Type B pancreatic cell (in vitro differentiated cells): ENCODE measurements around the gene MAPKBP1. TPM values are rescaled to one million over a fixed set of nuclear protein-coding genes. Genes with fewer than 3 reads are reported as not detected.
"Not testable (repeated sequence)": the region's sequence is repeated elsewhere in the genome, so short reads cannot be mapped to it uniquely, and the experiment has no call there.

Experiments
- DNase-seq: peaks from one replicate; pipeline ENCODE4 v3.0.0; 2021; ENCODE audit warnings: mixed read lengths; ENCODE audit not compliant: unreplicated experiment; ENCODE audit errors: extremely low spot score
- H3K27ac Mint-ChIP-seq: 2 replicates; pipeline ENCODE4 v1.8.0; 2021; ENCODE audit warnings: mild to moderate bottlenecking, mixed read lengths
- H3K27me3 Mint-ChIP-seq: 2 replicates; pipeline ENCODE4 v1.8.0; 2021; ENCODE audit warnings: mixed read lengths
- H3K36me3 Mint-ChIP-seq: 2 replicates; pipeline ENCODE4 v1.8.0; 2021; ENCODE audit warnings: mixed read lengths
- H3K4me1 Mint-ChIP-seq: one replicate; pipeline ENCODE4 v1.8.0; 2021; ENCODE audit warnings: mixed read lengths; ENCODE audit not compliant: unreplicated experiment
- H3K4me3 Mint-ChIP-seq: 2 replicates; pipeline ENCODE4 v1.8.0; 2021; ENCODE audit warnings: mild to moderate bottlenecking, mixed read lengths
- H3K9me3 Mint-ChIP-seq: 2 replicates; pipeline ENCODE4 v1.8.0; 2021; ENCODE audit warnings: mixed read lengths
- CTCF ChIP-seq: fragments of 200-600 bp; sonication (generic); conservative IDR thresholded peaks from 2 replicates; pipeline ENCODE4 v1.5.0; 2021; ENCODE audit warnings: antibody characterized with exemption, mild to moderate bottlenecking
- long read RNA-seq: library from polyadenylated mRNA; unstranded; transcript quantifications from one replicate; pipeline ENCODE4 v2.0.0, GENCODE V29; 2020
- total RNA-seq: library from RNA; stranded (reverse); gene quantifications from 2 replicates; pipeline ENCODE4 v1.2.1, GENCODE V29; 2021; ENCODE audit warnings: low replicate concordance

Gene MAPKBP1
- total RNA-seq, result 21.1 and 34.8 TPM in 2 replicates
- long read RNA-seq, partial matches to known transcripts, result 2 of 5 reads
- long read RNA-seq, other reads (novel, unspliced or antisense), result 3 of 5 reads

- peak; percentile 97 for DNase-seq
- Mint-ChIP-seq H3K4me1 (peaks cover 44% of the 10 kb centered on the region), H3K36me3 (peaks cover 7% of the 10 kb centered on the region), H3K9me3 (no peaks in the 10 kb centered on the region), H3K4me3 (peak within 1 kb of the TSS; percentile 94), H3K27me3 (no peaks in the 10 kb centered on the region), H3K27ac (peak within 1 kb of the TSS; percentile 85)
- TF ChIP-seq CTCF, result peak; percentile 68
Measured at GRCh38 chr15:41774062-41774881, at the start of gene MAPKBP1. MAPKBP1 (plus strand) TSS chr15:41774484; CDS start chr15:41775276, 792 bp downstream.

DNA sequence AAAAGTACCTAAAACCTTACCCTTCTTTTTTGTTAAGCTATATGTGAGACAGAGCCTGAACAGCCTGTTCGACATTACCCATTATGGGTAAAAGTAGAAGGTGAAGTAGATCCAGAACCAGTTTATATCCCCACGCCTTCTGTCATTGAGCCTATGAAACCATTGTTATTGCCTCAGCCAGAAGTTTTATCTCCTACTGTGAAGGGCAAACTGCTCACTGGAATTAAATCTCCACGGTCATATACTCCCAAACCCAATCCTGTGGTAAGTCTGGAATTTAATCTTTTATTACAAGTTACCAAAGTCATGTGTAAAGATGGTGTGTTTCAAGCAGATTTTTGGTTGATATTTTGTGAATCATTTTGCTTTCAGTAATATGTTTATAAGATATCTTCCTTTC lies 47.1 kb upstream of the MAPKBP1 start:
- Mint-ChIP-seq H3K27me3 (no peaks in the 10 kb centered on the region), H3K4me3 (no peak overlapping the region), H3K9me3 (no peaks in the 10 kb centered on the region), H3K36me3 (peaks cover 16% of the 10 kb centered on the region), H3K27ac (no peak overlapping the region), H3K4me1 (no peaks in the 10 kb centered on the region)
- DNase-seq, result no peak
- no peak for TF ChIP-seq CTCF

DNA sequence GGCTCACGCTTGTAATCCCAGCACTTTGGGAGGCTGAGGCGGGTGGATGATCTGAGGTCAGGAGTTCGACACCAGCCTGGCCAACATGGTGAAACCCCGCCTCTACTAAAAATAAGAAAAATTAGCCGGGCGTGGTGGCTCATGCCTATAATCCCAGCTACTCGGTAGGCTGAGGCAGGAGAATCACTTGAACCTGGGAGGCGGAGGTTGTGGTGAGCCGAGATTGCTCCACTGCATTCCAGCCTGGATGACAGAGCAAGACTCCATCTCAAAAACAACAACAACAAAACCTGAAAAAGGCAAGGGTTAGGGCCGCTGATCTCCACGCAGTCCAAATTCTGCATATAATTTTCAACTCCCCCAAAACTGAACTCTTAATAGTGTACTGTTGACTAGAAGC lies 46.2 kb upstream of the MAPKBP1 start:
- H3K9me3 Mint-ChIP-seq, DNase-seq, H3K27ac Mint-ChIP-seq, H3K27me3 Mint-ChIP-seq, H3K4me1 Mint-ChIP-seq, H3K4me3 Mint-ChIP-seq: not testable (repeated sequence)
- peaks cover 16% of the 10 kb centered on the region for H3K36me3 Mint-ChIP-seq

DNA sequence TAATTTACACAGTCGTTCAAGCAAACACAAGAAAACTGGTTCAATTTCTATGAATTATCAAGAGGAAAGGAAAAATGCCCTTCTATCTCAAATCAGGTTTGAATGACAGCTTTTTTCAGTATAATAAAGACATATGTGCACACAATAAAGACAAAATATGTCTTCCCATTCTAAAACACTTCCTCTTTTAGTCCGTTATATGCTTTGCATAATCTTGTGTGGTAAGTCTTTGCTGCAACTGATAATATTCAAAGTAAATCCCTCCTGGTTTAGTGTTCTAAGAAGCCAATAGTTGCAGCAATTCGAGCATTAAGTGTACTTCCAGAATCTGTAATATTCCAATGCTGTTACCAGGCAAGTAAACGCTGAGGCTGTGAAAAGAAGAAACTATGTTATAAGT lies 43.7 kb upstream of the MAPKBP1 start:
- DNase-seq, result no peak
- peaks cover 29% of the 10 kb centered on the region for H3K36me3 Mint-ChIP-seq
- H3K4me3 Mint-ChIP-seq, result no peak overlapping the region
- H3K27ac Mint-ChIP-seq, result no peak overlapping the region
- H3K4me1 Mint-ChIP-seq, result no peaks in the 10 kb centered on the region
- no peak for TF ChIP-seq CTCF
- no peaks in the 10 kb centered on the region for H3K27me3 Mint-ChIP-seq
- H3K9me3 Mint-ChIP-seq, result no peaks in the 10 kb centered on the region

- no peaks in the 10 kb centered on the region for H3K4me1 Mint-ChIP-seq
- H3K27ac Mint-ChIP-seq, result no peak overlapping the region
- H3K4me3 Mint-ChIP-seq, result no peak overlapping the region
- DNase-seq, result no peak
- no peak for TF ChIP-seq CTCF
- no peaks in the 10 kb centered on the region for H3K27me3 Mint-ChIP-seq
- peaks cover 29% of the 10 kb centered on the region for H3K36me3 Mint-ChIP-seq
- H3K9me3 Mint-ChIP-seq, result no peaks in the 10 kb centered on the region
Measured at GRCh38 chr15:41732483-41732882, 41.8 kb upstream of the MAPKBP1 start.

- DNase-seq, result no peak
- Mint-ChIP-seq H3K4me3 (no peak overlapping the region), H3K36me3 (peaks cover 23% of the 10 kb centered on the region), H3K9me3 (no peaks in the 10 kb centered on the region), H3K27ac (no peak overlapping the region), H3K4me1 (no peaks in the 10 kb centered on the region), H3K27me3 (no peaks in the 10 kb centered on the region)
- no peak for TF ChIP-seq CTCF
Measured at GRCh38 chr15:41734079-41734478, 40.2 kb upstream of the MAPKBP1 start.
